Cardiac fibroblast (primary cell): ENCODE data around the gene CLIC4.

ENCODE experiments used
- DNase-seq, 2 donors: peaks; one replicate each; pipeline versions ENCODE4 v3.0.0 to v3.0.0-alpha.2; 2010; ENCODE audit warnings: low read depth in 2 of 2
- H3K4me3 ChIP-seq, 2 donors: replicated peaks in 1 of 2; 1 replicate in 1 of 2; 2 replicates in 1 of 2; pipeline ENCODE4 v1.5.1; 2011; ENCODE audit warnings: low read depth in 2 of 2, low read length in 2 of 2, mild to moderate bottlenecking in 2 of 2, moderate library complexity in 1 of 2
- CTCF ChIP-seq: IDR thresholded peaks from one replicate; pipeline ENCODE4 v1.5.1; 2011; ENCODE audit warnings: low read depth, mild to moderate bottlenecking, low read length, inconsistent platforms

The CLIC4 gene

GRCh38 chr1:24866211-24867083, 121.2 kb downstream of the CLIC4 start:
- no peak for TF ChIP-seq CTCF
- no peak for DNase-seq
- H3K4me3 ChIP-seq, result no peak overlapping the region

GRCh38 chr1:24867084-24867870, 122.0 kb downstream of the CLIC4 start:
- H3K4me3 ChIP-seq, result no peak overlapping the region
- no peak for TF ChIP-seq CTCF
- DNase-seq, result no peak

GRCh38 chr1:24868016-24868875, 123.0 kb downstream of the CLIC4 start:
- H3K4me3 ChIP-seq, result no peak overlapping the region
- DNase-seq, result no peak
- TF ChIP-seq CTCF, result no peak

GRCh38 chr1:24870551-24871195, 125.4 kb downstream of the CLIC4 start:
- no peak for TF ChIP-seq CTCF

GRCh38 chr1:24871306-24871901, 126.2 kb downstream of the CLIC4 start:
- H3K4me3 ChIP-seq, result no peak overlapping the region
- no peak for DNase-seq
- no peak for TF ChIP-seq CTCF

More at GRCh38 chr1:24870551-24871195, 125.4 kb downstream of the CLIC4 start:
- no peak overlapping the region for H3K4me3 ChIP-seq
- DNase-seq, result no peak
